AG04449 (cell line): ENCODE measurements around the gene CCDC167.

Experiments
- CTCF ChIA-PET: fragments of 350-600 bp; formaldehyde crosslinking; extraction: SDS; loops from one replicate; lab custom pipeline; 2021; ENCODE audit warnings: antibody characterized with exemption; lab: Yijun Ruan, JAX
- POLR2A ChIA-PET: fragments of 400-600, 350-600 bp; formaldehyde crosslinking; extraction: SDS; loops from one replicate; lab custom pipeline; 2020; ENCODE audit warnings: antibody characterized with exemption, inconsistent platforms; lab: Yijun Ruan, JAX
- DNase-seq: peaks from one replicate; pipeline ENCODE4 v3.0.0-alpha.2; 2010; ENCODE audit warnings: low read depth, low spot score
- H3K4me3 ChIP-seq: 2 replicates; pipeline ENCODE4 v1.5.1; 2011; ENCODE audit warnings: low read depth, mild to moderate bottlenecking, control low read depth, low read length
- CTCF ChIP-seq: IDR thresholded peaks from one replicate; pipeline ENCODE4 v1.5.1; 2011; ENCODE audit warnings: mild to moderate bottlenecking, moderate library complexity, low read length, control low read depth, inconsistent platforms; ENCODE audit not compliant: insufficient read depth; ENCODE audit errors: missing control alignments

The CCDC167 gene

DNA sequence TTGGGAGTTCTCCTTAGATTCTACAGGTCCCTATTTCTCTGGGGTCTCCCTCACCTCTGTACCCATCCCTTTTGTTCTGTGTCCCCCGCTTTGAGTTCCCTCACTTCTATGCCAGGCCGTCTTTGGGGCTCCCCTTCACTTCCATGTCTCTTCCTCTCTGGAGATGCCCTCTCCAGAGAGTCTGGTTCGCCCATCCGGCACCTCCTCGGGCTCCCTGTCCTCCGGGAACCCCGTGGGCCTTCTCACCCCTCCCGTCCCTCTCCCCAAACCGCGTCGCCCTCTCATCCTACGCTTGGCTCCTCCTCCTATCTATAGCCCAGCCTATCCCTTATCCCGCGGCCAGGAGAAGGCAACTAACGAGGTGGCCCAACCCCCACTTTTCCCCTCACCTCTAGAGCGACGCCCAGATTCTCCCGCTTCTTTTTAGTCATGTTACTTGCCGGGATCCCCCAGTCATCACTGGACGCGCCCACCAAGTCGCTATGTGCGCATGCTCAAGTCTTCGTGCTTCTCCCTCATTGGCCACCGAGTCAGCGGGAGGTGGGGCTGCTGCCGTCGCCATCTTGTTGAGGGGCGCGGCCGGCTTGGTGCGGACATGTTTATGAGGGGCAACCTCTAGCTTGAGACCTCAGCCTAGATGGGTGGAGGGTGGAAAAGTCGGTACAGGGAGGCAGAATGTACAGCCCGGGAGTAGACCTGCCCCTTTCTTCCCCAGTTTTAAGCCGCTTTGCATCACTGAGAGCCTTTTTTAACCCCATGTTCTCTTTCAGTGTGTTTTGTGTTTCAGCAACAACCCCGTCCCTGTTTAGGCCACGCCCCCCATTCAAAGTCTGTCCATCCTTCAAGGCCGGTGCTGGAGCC lies at the start of gene CCDC167:
Gene CCDC167 (minus strand): TSS at position 461 of the 861 bp plus-strand sequence. CDS start 30 bp downstream, at position 431.
- DNase-seq = peak; percentile 61
- TF ChIP-seq CTCF = no peak
- peak within 1 kb of the TSS; percentile 86 for H3K4me3 ChIP-seq
- CTCF ChIA-PET = interaction anchor here (0.9 to 1.2 kb wide), 4 partner anchors 11 to 193 kb away, joined by 3 to 4 read pairs (median 4); no protein-coding TSS in a partner anchor
- POLR2A ChIA-PET = no interaction called here

DNA sequence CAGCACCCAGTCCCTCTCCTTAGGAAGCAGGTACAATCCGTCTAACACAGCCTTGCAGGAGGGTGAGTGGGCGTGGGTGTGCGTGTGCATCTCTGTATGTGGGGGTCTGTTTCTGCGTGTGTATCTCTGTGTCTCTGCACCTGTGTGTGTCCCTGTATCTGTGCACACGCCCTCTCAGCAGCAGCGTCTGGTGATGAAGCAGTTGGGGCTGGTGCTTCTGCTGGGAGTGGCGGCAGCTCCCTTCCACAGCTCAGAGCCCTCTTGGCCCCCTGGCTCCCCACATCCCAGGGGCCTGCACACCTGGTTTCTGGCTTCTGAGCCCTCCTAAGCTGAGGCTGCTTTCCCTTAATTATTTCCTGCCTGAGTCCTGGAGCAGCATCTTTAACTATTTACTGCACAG lies 49.5 kb upstream of the CCDC167 start:
- ChIA-PET CTCF (interaction anchor here (3.1 to 4.4 kb wide), 2 partner anchors 11 to 16 kb away, joined by 11 to 21 read pairs; no protein-coding TSS in a partner anchor), POLR2A (no interaction called here)
- TF ChIP-seq CTCF = no peak
- no peak overlapping the region for H3K4me3 ChIP-seq
- no peak for DNase-seq

- no peak overlapping the region for H3K4me3 ChIP-seq
- no peak for TF ChIP-seq CTCF
- CTCF ChIA-PET = interaction anchor here (1.1 to 4.4 kb wide), 4 partner anchors 10 to 144 kb away, joined by 3 to 21 read pairs (median 8); no protein-coding TSS in a partner anchor
- DNase-seq = no peak
- POLR2A ChIA-PET = interaction anchor here (0.6 to 1.0 kb wide), 2 partner anchors 116 to 145 kb away, joined by 3 to 4 read pairs; partner anchors contain the start of gene CMTR1
These were observed 48.5 kb upstream of the CCDC167 start for GRCh38 chr6:37548067-37548674.

DNA sequence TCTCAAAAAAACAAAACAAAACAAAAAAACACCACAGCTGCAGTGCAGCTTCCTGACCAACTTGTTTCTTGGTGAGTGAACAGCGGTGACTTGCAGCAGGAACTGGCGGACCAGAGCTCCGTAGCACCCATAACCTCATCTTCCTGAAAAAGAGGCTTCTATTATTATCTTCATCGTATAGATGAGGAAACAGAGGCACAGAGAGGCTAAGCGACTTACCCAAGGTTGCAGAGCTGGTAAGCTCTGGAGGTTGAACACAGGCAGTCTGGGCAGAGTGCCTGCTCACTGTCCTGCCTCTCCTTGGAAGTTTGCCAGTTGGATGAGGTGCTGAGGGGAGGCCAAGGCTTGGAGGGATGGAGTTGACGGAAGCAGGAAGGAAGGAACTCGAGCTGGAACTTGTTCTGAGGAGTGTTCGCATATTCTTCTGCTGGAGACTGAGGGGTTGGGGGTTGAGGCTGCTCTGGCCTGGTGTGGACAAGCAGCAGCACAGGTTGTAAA lies 47.9 kb upstream of the CCDC167 start:
- ChIA-PET CTCF (interaction anchor here (1.0 to 4.4 kb wide), 6 partner anchors 9 to 145 kb away, joined by 3 to 21 read pairs (median 4); no protein-coding TSS in a partner anchor), POLR2A (interaction anchor here (0.6 to 1.0 kb wide), 2 partner anchors 115 to 145 kb away, joined by 3 to 4 read pairs; partner anchors contain the start of gene CMTR1)
- no peak overlapping the region for H3K4me3 ChIP-seq
- DNase-seq = no peak
- TF ChIP-seq CTCF = no peak

DNA sequence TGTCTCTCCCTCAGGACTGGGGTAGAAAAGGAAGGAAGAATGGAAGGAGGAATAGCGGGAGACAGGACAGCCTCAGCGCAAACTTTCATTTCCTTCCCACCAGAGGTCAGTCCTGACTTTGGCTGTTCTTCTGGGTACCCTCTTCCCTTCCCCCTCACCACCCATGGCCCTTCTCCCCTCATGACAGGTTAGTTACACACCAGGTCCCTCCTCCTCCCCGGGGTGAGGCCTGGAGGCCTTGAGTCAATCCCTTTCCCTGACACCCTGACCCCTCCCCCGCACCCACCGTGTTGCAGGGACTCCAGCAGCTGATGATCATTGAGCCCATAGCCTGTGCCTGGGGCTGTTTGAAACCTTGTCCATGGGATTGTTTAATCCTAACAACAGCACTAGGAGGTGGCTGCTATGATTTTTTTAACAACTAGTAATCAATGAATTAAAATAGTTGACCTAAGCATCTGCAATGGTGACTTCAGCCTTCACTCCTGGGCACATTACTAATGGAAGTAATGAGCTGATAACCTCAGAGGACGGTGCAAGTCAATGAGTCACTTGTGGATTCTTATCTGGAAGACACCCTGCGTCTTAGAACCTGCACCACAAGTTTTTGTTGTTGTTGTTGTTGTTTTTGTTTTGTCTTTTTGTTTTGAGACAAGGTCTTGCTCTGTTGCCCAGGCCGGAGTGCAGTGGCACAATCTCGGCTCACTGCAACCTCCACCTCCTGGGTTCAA lies 46.6 kb upstream of the CCDC167 start:
- DNase-seq = no peak
- TF ChIP-seq CTCF = no peak
- POLR2A ChIA-PET = no interaction called here
- H3K4me3 ChIP-seq = no peak overlapping the region
- CTCF ChIA-PET = interaction anchor here (1.1 to 4.4 kb wide), 5 partner anchors 8 to 146 kb away, joined by 3 to 21 read pairs (median 5); no protein-coding TSS in a partner anchor
